Measurements from ENCODE around the gene RASA3. TPM values are rescaled to one million over a fixed set of nuclear protein-coding genes. Genes with fewer than 3 reads are reported as not detected.

Gene RASA3
- total and polyA plus RNA-seq, 11 donors = 4.8 to 24.2 (median 9.7) TPM

DNA sequence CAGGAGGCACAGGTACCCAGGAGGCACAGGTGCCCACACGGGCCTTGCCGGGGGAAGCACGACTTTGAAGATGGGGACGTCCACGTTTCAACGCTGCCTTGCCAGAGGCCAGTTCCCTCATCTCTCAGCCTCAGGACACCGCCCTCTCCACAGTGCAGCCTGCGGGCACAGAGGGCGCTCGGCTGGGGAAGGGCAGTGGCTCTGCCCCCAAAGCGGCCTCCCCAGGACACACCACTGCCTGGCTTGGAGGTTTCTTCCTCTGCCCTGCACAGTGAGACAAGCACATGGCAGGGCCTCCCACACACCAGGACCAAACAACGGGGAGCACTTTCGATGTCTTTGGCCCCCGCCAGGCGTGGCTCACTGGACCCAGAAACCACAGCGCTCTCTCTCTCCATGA lies 73.0 kb downstream of the RASA3 start:
- H3K27me3 ChIP-seq = no peaks in the 10 kb centered on the region
- TF ChIP-seq POLR2A (IDR thresholded peaks at IDR 0.05) = no peak
- TF ChIP-seq, protein P1, sequence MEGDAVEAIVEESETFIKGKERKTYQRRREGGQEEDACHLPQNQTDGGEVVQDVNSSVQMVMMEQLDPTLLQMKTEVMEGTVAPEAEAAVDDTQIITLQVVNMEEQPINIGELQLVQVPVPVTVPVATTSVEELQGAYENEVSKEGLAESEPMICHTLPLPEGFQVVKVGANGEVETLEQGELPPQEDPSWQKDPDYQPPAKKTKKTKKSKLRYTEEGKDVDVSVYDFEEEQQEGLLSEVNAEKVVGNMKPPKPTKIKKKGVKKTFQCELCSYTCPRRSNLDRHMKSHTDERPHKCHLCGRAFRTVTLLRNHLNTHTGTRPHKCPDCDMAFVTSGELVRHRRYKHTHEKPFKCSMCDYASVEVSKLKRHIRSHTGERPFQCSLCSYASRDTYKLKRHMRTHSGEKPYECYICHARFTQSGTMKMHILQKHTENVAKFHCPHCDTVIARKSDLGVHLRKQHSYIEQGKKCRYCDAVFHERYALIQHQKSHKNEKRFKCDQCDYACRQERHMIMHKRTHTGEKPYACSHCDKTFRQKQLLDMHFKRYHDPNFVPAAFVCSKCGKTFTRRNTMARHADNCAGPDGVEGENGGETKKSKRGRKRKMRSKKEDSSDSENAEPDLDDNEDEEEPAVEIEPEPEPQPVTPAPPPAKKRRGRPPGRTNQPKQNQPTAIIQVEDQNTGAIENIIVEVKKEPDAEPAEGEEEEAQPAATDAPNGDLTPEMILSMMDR (IDR thresholded peaks at IDR 0.05) = no peak
- no peak overlapping the region for H3K4me3 ChIP-seq
- peak in 1 of 5 donors; percentile 12 for DNase-seq
- peaks cover 0 to 65% (median 39%) of the 10 kb centered on the region in 12 donors for H3K4me1 ChIP-seq
- peak overlapping the region in 2 of 12 donors; percentile 27 to 46 for H3K27ac ChIP-seq
- WGBS, 4 donors = 94 to 99% (median 97%) methylated on average over 11 to 16 of the region's 16 CpGs
- intact Hi-C loops (cut with DNase I) = no loop called here
- ATAC-seq = no peak
- peaks cover 0 to 23% (median 0%) of the 10 kb centered on the region in 9 donors for H3K36me3 ChIP-seq
- no peaks in the 10 kb centered on the region for H3K9me3 ChIP-seq

- no peaks in the 10 kb centered on the region for H3K9me3 ChIP-seq
- peak in 2 of 5 donors; percentile 25 to 50 for DNase-seq
- TF ChIP-seq, protein P1 (IDR thresholded peaks at IDR 0.05) = no peak
- no peak for TF ChIP-seq POLR2A (IDR thresholded peaks at IDR 0.05)
- no peaks in the 10 kb centered on the region for H3K27me3 ChIP-seq
- 88 to 90% (median 89%) methylated on average over 28 to 30 of the region's 30 CpGs for WGBS, 4 donors
- H3K4me3 ChIP-seq = no peak overlapping the region
- intact Hi-C loops (cut with DNase I) = no loop called here
- H3K27ac ChIP-seq = no peak overlapping the region
- peaks cover 0 to 23% (median 0%) of the 10 kb centered on the region in 9 donors for H3K36me3 ChIP-seq
- ATAC-seq = no peak
- H3K4me1 ChIP-seq = peaks cover 0 to 54% (median 28%) of the 10 kb centered on the region in 12 donors
Observed at GRCh38 chr13:114058051-114058867, 74.2 kb downstream of the RASA3 start.

DNA sequence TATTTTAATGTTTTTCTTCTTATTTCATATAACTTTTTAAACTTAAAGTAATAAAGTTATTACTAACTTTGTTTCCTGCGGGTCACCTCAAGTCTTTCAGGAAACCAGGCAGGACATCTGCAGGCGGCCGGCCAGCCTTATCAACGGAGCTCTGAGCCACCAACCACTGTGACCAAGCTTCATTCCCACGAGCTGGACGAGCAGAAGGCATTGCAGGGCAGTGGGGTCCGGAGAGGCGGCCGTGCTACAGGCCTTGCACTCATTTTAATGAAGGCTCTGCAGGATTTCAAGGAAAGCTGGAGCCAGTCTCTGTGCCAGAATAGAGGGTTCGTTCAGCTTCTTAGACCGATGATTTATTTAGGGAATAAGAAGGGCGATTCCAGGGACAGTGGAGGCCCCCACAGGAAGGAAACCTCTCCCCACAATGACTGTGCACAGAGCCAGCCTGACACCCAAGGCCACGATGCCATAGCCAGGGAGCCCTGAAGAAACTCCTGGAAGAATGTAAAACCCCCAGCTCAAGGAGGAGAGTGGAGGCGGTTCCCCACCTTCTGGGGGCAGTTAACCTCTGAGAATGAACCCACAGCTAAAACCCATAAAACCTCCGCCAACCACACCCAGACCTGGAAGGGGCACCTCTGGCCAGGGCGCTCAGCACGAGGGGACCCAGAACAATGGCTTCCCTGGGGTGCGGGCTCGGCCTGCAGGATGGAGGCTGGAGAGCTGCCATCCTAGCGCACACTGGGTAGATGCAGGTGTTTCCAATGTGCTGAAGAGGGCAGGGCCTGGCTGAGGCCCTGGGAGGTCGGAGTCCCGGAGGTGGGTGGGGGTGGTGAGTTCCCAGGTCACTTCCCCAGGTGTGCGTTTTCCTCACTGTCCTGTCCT lies 75.0 kb downstream of the RASA3 start:
- Histone ChIP-seq H3K4me3 (no peak overlapping the region), H3K27me3 (no peaks in the 10 kb centered on the region), H3K4me1 (peaks cover 0 to 45% (median 23%) of the 10 kb centered on the region in 12 donors), H3K27ac (peak overlapping the region in 1 of 12 donors; percentile 15), H3K36me3 (peaks cover 0 to 23% (median 0%) of the 10 kb centered on the region in 9 donors), H3K9me3 (no peaks in the 10 kb centered on the region)
- no peak for DNase-seq
- intact Hi-C loops (cut with DNase I) = no loop called here
- ATAC-seq = peak in 2 of 4 donors; percentile 11 to 18
- TF ChIP-seq, protein P1 (IDR thresholded peaks at IDR 0.05) = no peak
- TF ChIP-seq POLR2A (IDR thresholded peaks at IDR 0.05) = no peak
- WGBS, 4 donors = 57 to 59% (median 58%) methylated on average over 22 to 23 of the region's 23 CpGs
